H9 (cell line): ENCODE measurements around the gene MYH15. TPM values are rescaled to one million over a fixed set of nuclear protein-coding genes. Genes with fewer than 3 reads are reported as not detected.

Source experiments
- DNase-seq: peaks from one replicate; pipeline ENCODE4 v3.0.0-alpha.2; 2017
- H2AFZ ChIP-seq: one replicate; pipeline ENCODE4 v1.6.1; 2013; ENCODE audit warnings: mild to moderate bottlenecking, low read length, control low read depth, moderate library complexity
- H2AK5ac ChIP-seq: 2 replicates; pipeline ENCODE4 v1.6.1; 2013; ENCODE audit warnings: low read length, control low read depth, mixed read lengths; ENCODE audit not compliant: insufficient read length
- H2BK120ac ChIP-seq: one replicate; pipeline ENCODE4 v1.6.1; 2013; ENCODE audit warnings: low read depth, mild to moderate bottlenecking, low read length, control low read depth, inconsistent platforms; ENCODE audit not compliant: poor library complexity, severe bottlenecking
- H2BK12ac ChIP-seq: 2 replicates; pipeline ENCODE4 v1.6.1; 2013; ENCODE audit warnings: low read length, control low read depth, mixed read lengths, low read depth; ENCODE audit not compliant: insufficient read length
- H2BK15ac ChIP-seq: 2 replicates; pipeline ENCODE4 v1.6.1; 2013; ENCODE audit warnings: low read depth, low read length, control low read depth
- H2BK20ac ChIP-seq: one replicate; pipeline ENCODE4 v1.6.1; 2013; ENCODE audit warnings: low read depth, mild to moderate bottlenecking, low read length, control low read depth, inconsistent platforms; ENCODE audit not compliant: poor library complexity, severe bottlenecking
- H2BK5ac ChIP-seq: 2 replicates; pipeline ENCODE4 v1.6.1; 2013; ENCODE audit warnings: low read length, control low read depth, mixed read lengths; ENCODE audit not compliant: insufficient read length
- H3K14ac ChIP-seq: 2 replicates; pipeline ENCODE4 v1.6.1; 2013; ENCODE audit warnings: low read length, control low read depth; ENCODE audit not compliant: insufficient read depth
- H3K18ac ChIP-seq: 2 replicates; pipeline ENCODE4 v1.6.1; 2013; ENCODE audit warnings: low read depth, mild to moderate bottlenecking, mixed read lengths, low read length, control low read depth; ENCODE audit not compliant: insufficient read length
- H3K23ac ChIP-seq: 2 replicates; pipeline ENCODE4 v1.6.1; 2013; ENCODE audit warnings: low read length, control low read depth, mixed read lengths, low read depth; ENCODE audit not compliant: insufficient read length
- H3K23me2 ChIP-seq: 2 replicates; pipeline ENCODE4 v1.6.1; 2013; ENCODE audit warnings: low read depth, mild to moderate bottlenecking, mixed read lengths, low read length, control low read depth; ENCODE audit not compliant: insufficient read length, poor library complexity, severe bottlenecking
- H3K27ac ChIP-seq: 2 replicates; pipeline ENCODE4 v1.5.1; 2013; ENCODE audit warnings: low read length, control low read depth, mixed read lengths, low read depth; ENCODE audit not compliant: insufficient read length
- H3K27me3 ChIP-seq: 2 replicates; pipeline ENCODE4 v1.6.1; 2013; ENCODE audit warnings: low read length, control low read depth, inconsistent platforms; ENCODE audit not compliant: insufficient read depth
- H3K4ac ChIP-seq: 2 replicates; pipeline ENCODE4 v1.6.1; 2013; ENCODE audit warnings: low read depth, mild to moderate bottlenecking, control low read depth, inconsistent platforms, low read length, moderate library complexity
- H3K4me1 ChIP-seq: 2 replicates; pipeline ENCODE4 v1.6.1; 2013; ENCODE audit warnings: low read length, control low read depth, inconsistent platforms; ENCODE audit not compliant: insufficient read depth
- H3K4me2 ChIP-seq: 2 replicates; pipeline ENCODE4 v1.6.1; 2013; ENCODE audit warnings: low read length, control low read depth, mixed read lengths; ENCODE audit not compliant: insufficient read length, insufficient read depth
- H3K56ac ChIP-seq: 2 replicates; pipeline ENCODE4 v1.6.1; 2013; ENCODE audit warnings: low read depth, mild to moderate bottlenecking, mixed read lengths, low read length, control low read depth; ENCODE audit not compliant: insufficient read length
- H3K79me1 ChIP-seq: 2 replicates; pipeline ENCODE4 v1.6.1; 2013; ENCODE audit warnings: low read depth, mild to moderate bottlenecking, moderate library complexity, low read length, control low read depth, inconsistent platforms; ENCODE audit not compliant: insufficient read depth, poor library complexity, severe bottlenecking
- H3K79me2 ChIP-seq: 2 replicates; pipeline ENCODE4 v1.6.1; 2013; ENCODE audit warnings: low read length, control low read depth, inconsistent platforms; ENCODE audit not compliant: insufficient read depth
- H3K9ac ChIP-seq: 2 replicates; pipeline ENCODE4 v1.6.1; 2013; ENCODE audit warnings: low read length, control low read depth, mixed read lengths; ENCODE audit not compliant: insufficient read length; ENCODE audit errors: extremely low read depth
- H3K9me3 ChIP-seq: one replicate; pipeline ENCODE4 v1.6.1; 2013; ENCODE audit warnings: low read depth, low read length, inconsistent platforms; ENCODE audit not compliant: control insufficient read depth
- H3T11ph ChIP-seq: one replicate; pipeline ENCODE4 v1.6.1; 2013; ENCODE audit warnings: mild to moderate bottlenecking, low read length, control low read depth, inconsistent platforms
- H4K20me1 ChIP-seq: one replicate; pipeline ENCODE4 v1.6.1; 2013; ENCODE audit not compliant: control insufficient read depth, insufficient read length, insufficient read depth
- H4K5ac ChIP-seq: 2 replicates; pipeline ENCODE4 v1.6.1; 2013; ENCODE audit warnings: low read depth, mild to moderate bottlenecking, mixed read lengths, low read length, control low read depth; ENCODE audit not compliant: insufficient read length
- H4K8ac ChIP-seq: replicated peaks from 2 replicates; pipeline ENCODE4 v1.6.1; 2013; ENCODE audit warnings: low read length, control low read depth, mixed read lengths, low read depth; ENCODE audit not compliant: insufficient read length
- H4K91ac ChIP-seq: 2 replicates; pipeline ENCODE4 v1.6.1; 2013; ENCODE audit warnings: low read depth, mild to moderate bottlenecking, moderate library complexity, mixed read lengths, low read length, control low read depth; ENCODE audit not compliant: insufficient read length
- H3K27ac Mint-ChIP-seq, 3 experiments: 2 replicates in 2 of 3; 3 replicates in 1 of 3; pipeline ENCODE4 v1.8.0; 2020 to 2021; ENCODE audit warnings: mixed read lengths in 3 of 3, mild to moderate bottlenecking in 1 of 3, moderate library complexity in 1 of 3
- H3K27me3 Mint-ChIP-seq: 2 replicates; pipeline ENCODE4 v1.8.0; 2021; ENCODE audit warnings: low read depth, mild to moderate bottlenecking, moderate library complexity, mixed read lengths
- H3K36me3 Mint-ChIP-seq, 3 experiments: 2 replicates in 2 of 3; 3 replicates in 1 of 3; pipeline ENCODE4 v1.8.0; 2020 to 2021; ENCODE audit warnings: low read depth in 3 of 3, mixed read lengths in 3 of 3; ENCODE audit not compliant: insufficient read depth in 1 of 3
- H3K4me1 Mint-ChIP-seq, 2 experiments: 2 replicates each; pipeline ENCODE4 v1.8.0; 2020; ENCODE audit warnings: mixed read lengths in 2 of 2
- H3K4me3 Mint-ChIP-seq, 2 experiments: 2 replicates in 1 of 2; 3 replicates in 1 of 2; pipeline ENCODE4 v1.8.0; 2020 to 2021; ENCODE audit warnings: mild to moderate bottlenecking in 2 of 2, mixed read lengths in 2 of 2, moderate library complexity in 1 of 2
- H3K9me3 Mint-ChIP-seq, 2 experiments: 2 replicates in 1 of 2; 3 replicates in 1 of 2; pipeline ENCODE4 v1.8.0; 2020; ENCODE audit warnings: mild to moderate bottlenecking in 2 of 2, mixed read lengths in 2 of 2, moderate library complexity in 1 of 2
- CTCF ChIP-seq: fragments of 200-600 bp; sonication (generic); conservative IDR thresholded peaks from 3 replicates; pipeline ENCODE4 v1.8.0; 2021; ENCODE audit warnings: antibody characterized with exemption, mild to moderate bottlenecking
- WGBS: extraction: QIAGEN DNeasy Blood & Tissue Kit; methylation state at CpG from one replicate; pipeline ENCODE4 v1.1.7; 2013; ENCODE audit warnings: missing lambda C conversion rate, low lambda C conversion rate, mixed read lengths; ENCODE audit not compliant: insufficient read length; ENCODE audit errors: extremely low coverage; 5-methylcytosine and 5-hydroxymethylcytosine counted together
- total RNA-seq: library from RNA; stranded (reverse); gene quantifications from 2 replicates; pipeline ENCODE4 v1.2.1, GENCODE V29; 2021

The MYH15 gene
- total RNA-seq, 1 experiment from 2014 or later, result 0.13 TPM

GRCh38 chr3:108552267-108553159 lies 42.1 kb upstream of the MYH15 start:
- no peak overlapping the region for H2AFZ ChIP-seq
- H2BK5ac ChIP-seq, result no peak overlapping the region
- no peak overlapping the region for H3K9ac ChIP-seq
- H3K56ac ChIP-seq, result no peak overlapping the region
- H4K8ac ChIP-seq, result no peak overlapping the region
- H3K14ac ChIP-seq, result no peak overlapping the region
- no peaks in the 10 kb centered on the region for H3K27me3 Mint-ChIP-seq
- peaks cover 0 to 12% of the 10 kb centered on the region in 2 experiments; a peak in 3 of 4 replicates for H3K4me1 Mint-ChIP-seq
- no CpG with 5 or more reads among the region's 4 CpGs for WGBS
- H4K5ac ChIP-seq, result no peak overlapping the region
- no peak overlapping the region for H3K18ac ChIP-seq
- no peak overlapping the region for H2BK20ac ChIP-seq
- H2AK5ac ChIP-seq, result no peak overlapping the region
- no peak overlapping the region for H3K4ac ChIP-seq
- no peaks in the 10 kb centered on the region for H3K4me1 ChIP-seq
- no peaks in the 10 kb centered on the region for H3K9me3 ChIP-seq
- no peak overlapping the region for H2BK120ac ChIP-seq
- no peak overlapping the region for H4K91ac ChIP-seq
- H3K23me2 ChIP-seq, result no peaks in the 10 kb centered on the region
- H2BK15ac ChIP-seq, result no peak overlapping the region
- H3K4me3 Mint-ChIP-seq, result no peak overlapping the region
- no peaks in the 10 kb centered on the region for H3K27me3 ChIP-seq
- no peak overlapping the region for H3K4me2 ChIP-seq
- no peak overlapping the region for H3T11ph ChIP-seq
- H3K79me1 ChIP-seq, result no peaks in the 10 kb centered on the region
- H3K36me3 Mint-ChIP-seq, result peaks cover 12 to 47% (median 46%) of the 10 kb centered on the region in 3 experiments; a peak in 6 of 7 replicates
- H3K9me3 Mint-ChIP-seq, result no peaks in the 10 kb centered on the region
- no peaks in the 10 kb centered on the region for H3K79me2 ChIP-seq
- TF ChIP-seq CTCF, result peak; percentile 59
- H3K27ac Mint-ChIP-seq, result peak overlapping the region in 1 of 3 experiments; percentile 40; a peak in 1 of 7 replicates
- no peak overlapping the region for H3K27ac ChIP-seq
- no peak overlapping the region for H3K23ac ChIP-seq
- no peak overlapping the region for H2BK12ac ChIP-seq
- no peak for DNase-seq
- H4K20me1 ChIP-seq, result no peaks in the 10 kb centered on the region
